Measurements from ENCODE around the gene TUT1.

GRCh38 chr11:62580959-62581715 lies 10.2 kb downstream of the TUT1 start:
- TF ChIP-seq POLR2A (IDR thresholded peaks at IDR 0.05) (no peak), CTCF (IDR thresholded peaks at IDR 0.05) (no peak)

Data from testis (tissue), 2 donors.